ENCODE results near the gene UHRF1.

The UHRF1 gene

DNA sequence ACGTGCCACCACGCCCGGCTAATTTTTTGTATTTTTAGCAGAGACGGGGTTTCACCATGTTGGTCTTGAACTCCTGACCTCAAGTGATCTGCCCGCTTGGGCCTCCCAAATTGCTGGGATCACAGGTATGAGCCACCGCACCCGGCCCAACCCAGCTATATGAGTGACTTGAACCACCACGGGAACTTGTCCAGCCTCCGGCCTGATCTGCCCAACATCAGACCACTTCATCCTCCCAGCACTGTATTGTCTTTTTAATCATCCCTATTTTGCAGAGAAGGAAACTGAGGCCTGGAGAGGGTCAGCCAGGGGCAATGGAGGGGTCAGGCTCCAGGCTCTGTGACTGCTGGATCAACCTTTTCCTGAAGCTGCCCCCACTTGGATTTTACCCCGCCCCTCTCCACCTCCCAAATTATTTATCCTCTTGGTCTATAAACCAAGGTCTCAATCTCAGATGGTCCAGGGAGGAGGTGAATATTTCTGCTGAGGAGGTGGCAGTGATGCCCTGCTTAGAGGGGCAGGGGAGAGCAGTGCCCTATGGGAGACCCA lies 40.9 kb upstream of the UHRF1 start:
- H3K9me3 ChIP-seq, result no peaks in the 10 kb centered on the region
- DNase-seq, result peak in 1 of 2 donors; percentile 30
- H3K27me3 ChIP-seq, result no peaks in the 10 kb centered on the region
- TF ChIP-seq, protein P1, sequence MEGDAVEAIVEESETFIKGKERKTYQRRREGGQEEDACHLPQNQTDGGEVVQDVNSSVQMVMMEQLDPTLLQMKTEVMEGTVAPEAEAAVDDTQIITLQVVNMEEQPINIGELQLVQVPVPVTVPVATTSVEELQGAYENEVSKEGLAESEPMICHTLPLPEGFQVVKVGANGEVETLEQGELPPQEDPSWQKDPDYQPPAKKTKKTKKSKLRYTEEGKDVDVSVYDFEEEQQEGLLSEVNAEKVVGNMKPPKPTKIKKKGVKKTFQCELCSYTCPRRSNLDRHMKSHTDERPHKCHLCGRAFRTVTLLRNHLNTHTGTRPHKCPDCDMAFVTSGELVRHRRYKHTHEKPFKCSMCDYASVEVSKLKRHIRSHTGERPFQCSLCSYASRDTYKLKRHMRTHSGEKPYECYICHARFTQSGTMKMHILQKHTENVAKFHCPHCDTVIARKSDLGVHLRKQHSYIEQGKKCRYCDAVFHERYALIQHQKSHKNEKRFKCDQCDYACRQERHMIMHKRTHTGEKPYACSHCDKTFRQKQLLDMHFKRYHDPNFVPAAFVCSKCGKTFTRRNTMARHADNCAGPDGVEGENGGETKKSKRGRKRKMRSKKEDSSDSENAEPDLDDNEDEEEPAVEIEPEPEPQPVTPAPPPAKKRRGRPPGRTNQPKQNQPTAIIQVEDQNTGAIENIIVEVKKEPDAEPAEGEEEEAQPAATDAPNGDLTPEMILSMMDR (IDR thresholded peaks at IDR 0.05), result no peak
- H3K27ac ChIP-seq, result peak overlapping the region; percentile 86 to 90
- peaks cover 0 to 16% (median 12%) of the 10 kb centered on the region in 4 donors for H3K4me1 ChIP-seq
- no peaks in the 10 kb centered on the region for H3K36me3 ChIP-seq
- H3K4me3 ChIP-seq, result peak overlapping the region; percentile 76 to 98
- intact Hi-C loops (cut with DNase I; ENCODE audit: low total_unique reads), result no loop called here

DNA sequence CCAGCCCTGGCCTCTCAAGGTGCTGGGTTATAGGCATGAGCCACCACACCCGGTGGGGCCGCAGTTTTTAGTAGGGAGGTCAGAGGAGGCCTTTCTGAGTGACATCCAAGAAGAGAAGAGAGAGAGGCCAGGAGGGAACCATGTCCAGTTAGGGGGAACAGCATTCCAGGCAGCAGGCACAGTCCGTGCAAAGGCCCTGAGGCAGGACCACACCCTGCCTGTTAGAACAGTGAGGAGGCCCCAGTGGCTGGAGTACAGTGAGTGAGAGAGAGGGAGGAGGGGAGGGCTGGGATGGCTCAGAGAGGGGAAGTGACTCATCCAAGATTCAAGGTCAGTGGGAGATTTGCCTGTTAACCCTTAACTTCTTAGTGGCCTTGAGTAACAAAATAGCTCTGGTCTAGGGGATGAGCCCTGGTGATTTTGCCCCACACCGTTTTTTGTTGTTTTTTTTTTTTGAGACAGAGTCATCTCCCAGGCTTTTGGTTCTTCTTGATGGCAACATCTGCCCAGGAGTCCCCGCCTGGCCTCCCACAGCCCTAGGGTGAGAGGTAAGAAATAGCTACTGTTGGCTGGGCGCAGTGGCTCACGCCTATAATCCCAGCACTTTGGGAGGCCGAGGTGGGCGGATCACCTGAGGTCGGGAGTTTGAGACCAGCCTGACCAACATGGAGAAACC lies 39.1 kb upstream of the UHRF1 start:
- no peak for DNase-seq
- Histone ChIP-seq H3K27ac (no peak overlapping the region), H3K4me1 (peaks cover 0 to 16% (median 12%) of the 10 kb centered on the region in 4 donors), H3K36me3 (no peaks in the 10 kb centered on the region), H3K27me3 (no peaks in the 10 kb centered on the region), H3K9me3 (no peaks in the 10 kb centered on the region), H3K4me3 (no peak overlapping the region)
- TF ChIP-seq, protein P1 (IDR thresholded peaks at IDR 0.05), result no peak
- intact Hi-C loops (cut with DNase I; ENCODE audit: low total_unique reads), result loop anchor here (2.0 kb wide), 1 partner anchor 41 kb away; no protein-coding TSS in a partner anchor

DNA sequence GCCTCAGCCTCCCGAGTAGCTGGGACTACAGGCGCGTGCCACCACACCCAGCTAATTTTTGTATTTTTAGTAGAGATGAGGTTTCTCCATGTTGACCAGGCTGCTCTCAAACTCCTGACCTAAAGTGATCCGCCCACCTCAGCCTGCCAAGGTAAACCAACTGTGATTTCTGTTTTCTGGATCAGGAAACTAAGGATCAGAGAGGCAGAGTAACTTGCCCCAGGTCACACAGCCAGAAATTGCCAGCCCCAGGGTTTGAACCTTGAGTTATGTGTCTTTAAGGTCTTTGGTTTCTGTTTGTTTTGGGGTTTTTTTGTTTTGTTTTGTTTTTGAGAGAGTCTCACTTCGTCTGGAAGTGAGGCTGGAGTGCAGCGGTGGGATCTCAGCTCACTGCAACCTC lies 37.6 kb upstream of the UHRF1 start:
- intact Hi-C loops (cut with DNase I; ENCODE audit: low total_unique reads), result loop anchor here (2.0 kb wide), 1 partner anchor 39 kb away; no protein-coding TSS in a partner anchor

DNA sequence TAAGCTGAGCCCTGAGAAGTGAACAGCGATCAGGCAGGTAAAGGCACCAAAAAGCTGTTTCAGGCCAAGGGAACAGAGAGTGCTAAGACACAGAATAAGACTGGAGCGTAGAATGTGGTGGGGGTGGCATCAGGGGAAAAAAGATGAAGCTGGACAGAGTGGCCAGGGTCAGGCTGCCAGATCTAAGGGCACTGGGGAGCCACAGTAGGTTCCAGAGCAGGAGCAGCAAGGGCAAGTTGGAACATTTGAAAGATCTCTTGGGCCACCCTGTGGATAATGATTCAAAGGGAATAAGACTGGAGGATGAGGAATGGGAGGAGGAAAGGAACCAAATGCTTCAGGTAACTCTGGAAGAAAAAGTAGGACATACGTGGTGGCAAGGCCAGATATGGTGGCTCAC lies 35.4 kb upstream of the UHRF1 start:
- Histone ChIP-seq H3K4me3 (no peak overlapping the region), H3K27ac (no peak overlapping the region), H3K9me3 (no peaks in the 10 kb centered on the region), H3K4me1 (peaks cover 0 to 17% (median 15%) of the 10 kb centered on the region in 4 donors), H3K27me3 (no peaks in the 10 kb centered on the region), H3K36me3 (no peaks in the 10 kb centered on the region)
- TF ChIP-seq, protein P1 (IDR thresholded peaks at IDR 0.05), result no peak
- no peak for DNase-seq
- intact Hi-C loops (cut with DNase I; ENCODE audit: low total_unique reads), result loop anchor here (2.0 kb wide), 1 partner anchor 157 kb away; no protein-coding TSS in a partner anchor

More for the DNA sequence above, 37.6 kb upstream of the UHRF1 start:
- no peaks in the 10 kb centered on the region for H3K36me3 ChIP-seq
- no peak overlapping the region for H3K27ac ChIP-seq
- TF ChIP-seq, protein P1 (IDR thresholded peaks at IDR 0.05), result no peak
- no peaks in the 10 kb centered on the region for H3K27me3 ChIP-seq
- H3K9me3 ChIP-seq, result no peaks in the 10 kb centered on the region
- DNase-seq, result no peak
- no peak overlapping the region for H3K4me3 ChIP-seq
- peaks cover 0 to 11% (median 5%) of the 10 kb centered on the region in 4 donors for H3K4me1 ChIP-seq

DNA sequence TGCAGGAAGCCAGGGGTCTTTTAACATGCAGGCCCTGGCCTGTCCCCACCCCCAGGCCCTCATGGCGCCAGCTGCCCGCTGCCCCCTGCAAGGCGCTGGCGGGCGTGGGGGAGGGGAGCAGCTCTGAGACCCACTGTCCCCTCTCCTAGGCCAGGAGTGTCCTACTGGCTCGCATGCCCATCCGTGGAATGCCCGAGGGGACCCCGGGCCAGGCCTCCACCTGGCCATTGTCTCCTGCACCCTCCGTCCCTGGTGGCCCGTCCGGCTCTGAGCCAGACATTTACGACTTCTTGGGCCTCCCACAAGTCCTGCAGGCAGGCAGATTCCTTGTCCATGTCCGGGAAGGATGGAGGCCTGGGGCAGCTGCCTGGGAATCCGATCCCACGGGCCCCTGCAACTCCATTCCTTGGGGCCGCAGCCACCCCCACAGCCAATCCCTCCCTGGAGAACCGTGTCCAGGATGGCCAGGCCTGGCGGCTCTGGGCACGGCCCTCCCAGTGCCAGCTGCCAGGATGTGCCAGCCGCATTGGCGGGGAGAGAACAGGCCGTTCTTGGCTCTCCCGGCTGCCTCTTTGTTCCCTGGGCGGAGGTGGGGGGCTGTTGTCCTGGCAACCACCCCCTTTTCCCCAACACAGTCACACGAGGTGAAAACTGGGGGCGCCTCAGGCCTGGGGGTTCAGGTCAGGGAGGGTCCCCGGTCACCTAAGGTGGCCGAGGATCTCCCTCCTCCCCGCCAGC lies 31.4 kb upstream of the UHRF1 start:
- Histone ChIP-seq H3K9me3 (no peaks in the 10 kb centered on the region), H3K4me3 (peak overlapping the region; percentile 27 to 34), H3K4me1 (peaks cover 0 to 19% (median 15%) of the 10 kb centered on the region in 4 donors), H3K27me3 (no peaks in the 10 kb centered on the region), H3K27ac (peak overlapping the region; percentile 79 to 83), H3K36me3 (no peaks in the 10 kb centered on the region)
- intact Hi-C loops (cut with DNase I; ENCODE audit: low total_unique reads), result no loop called here
- peak; percentile 42 to 88 for DNase-seq
- TF ChIP-seq, protein P1 (IDR thresholded peaks at IDR 0.05), result no peak
